Heart left ventricle (tissue), 16 donors: ENCODE data around the gene EPHA8. TPM values are rescaled to one million over a fixed set of nuclear protein-coding genes. Genes with fewer than 3 reads are reported as not detected.

ENCODE experiments used
- ATAC-seq, 4 donors: fragments of 200-7000 bp; cut with Tn5 transposase; one replicate each; pipeline ENCODE4 v1.9.1; 2020 to 2022; ENCODE audit warnings: moderate library complexity in 4 of 4, mild to moderate bottlenecking in 3 of 4, moderate number of reproducible peaks in 1 of 4
- DNase-seq, 5 donors: peaks; one replicate each; pipeline ENCODE4 v3.0.0-alpha.2; 2020
- H3K27ac ChIP-seq, 12 donors: fragments of 200-600 bp; sonication (generic) in 4 of 12; one replicate each; pipeline versions ENCODE4 v1.5.0 to v1.8.0; 2016 to 2022; ENCODE audit warnings: mild to moderate bottlenecking in 2 of 12
- H3K27me3 ChIP-seq, 9 donors: fragments of 200-600 bp; sonication (generic) in 2 of 9; one replicate each; pipeline versions ENCODE4 v1.5.1 to v1.8.0; 2016 to 2022; ENCODE audit warnings: mild to moderate bottlenecking in 3 of 9
- H3K36me3 ChIP-seq, 9 donors: fragments of 200-600 bp; sonication (generic) in 2 of 9; one replicate each; pipeline versions ENCODE4 v1.5.0 to v1.8.0; 2018 to 2022; ENCODE audit warnings: mild to moderate bottlenecking in 2 of 9
- H3K4me1 ChIP-seq, 12 donors: fragments of 200-600 bp; sonication (generic) in 4 of 12; one replicate each; pipeline versions ENCODE4 v1.5.0 to v1.8.0; 2016 to 2022; ENCODE audit warnings: mild to moderate bottlenecking in 3 of 12
- H3K4me3 ChIP-seq, 12 donors: fragments of 200-600 bp; sonication (generic) in 4 of 12; one replicate each; pipeline versions ENCODE4 v1.5.0 to v1.8.0; 2017 to 2022; ENCODE audit warnings: mild to moderate bottlenecking in 9 of 12, moderate library complexity in 4 of 12
- H3K9me3 ChIP-seq, 12 donors: fragments of 200-600 bp; sonication (generic) in 4 of 12; one replicate each; pipeline versions ENCODE4 v1.5.0 to v1.8.0; 2016 to 2022; ENCODE audit warnings: mild to moderate bottlenecking in 1 of 12
- CTCF ChIP-seq, 12 donors: fragments of 200-600 bp; sonication (generic) in 4 of 12; IDR thresholded peaks; one replicate each; pipeline versions ENCODE4 v1.5.0 to v1.8.0; 2018 to 2022; ENCODE audit warnings: antibody characterized with exemption in 12 of 12, mild to moderate bottlenecking in 5 of 12
- POLR2A ChIP-seq, 2 donors: fragments of 450-650 bp; IDR thresholded peaks; one replicate each; pipeline ENCODE4 v1.6.1; 2017; ENCODE audit warnings: antibody characterized with exemption in 2 of 2, mild to moderate bottlenecking in 2 of 2, moderate library complexity in 2 of 2
- WGBS, 4 donors: extraction: QIAGEN DNeasy Blood & Tissue Kit in 2 of 4; methylation state at CpG; one replicate each; pipeline versions ENCODE4 v1.1.5 to v1.1.7; 2013 to 2018; 5-methylcytosine and 5-hydroxymethylcytosine counted together
- intact Hi-C, 10 donors: fragments of 100-400 bp; cut with DNase I; formaldehyde crosslinking; loops; one replicate each; pipeline versions ENCODE4 v1.11.1 to v1.14.2; 2022
- polyA plus RNA-seq, 2 donors: library from polyadenylated mRNA; stranded (reverse); fragments of 200-250 nt; gene quantifications; one replicate each; pipeline ENCODE4 v1.2.3, GENCODE V29; 2013
- total RNA-seq, 9 donors: library from RNA; depleted of rRNA in 2 of 9; stranded (reverse); fragments of >200 nt in 2 of 9; fragmentation: NEBNext Ultra II Directional in 3 of 9; extraction: Animal tissue kit (Norgen Biotek cat#: 25700) in 3 of 9; gene quantifications; one replicate each; pipeline versions ENCODE4 v1.1.0 to v1.2.4, GENCODE V29; 2016 to 2023
- donor health status: ischemic (EF 13 %, LVEDD 7.1; RV severe dilation, severe dysfunction).
- donor health status: healthy with polysubstance abuse.
- donor health status: DM: no; HTN: yes; CAD: no.
- donor health status: DM: no; HTN: no; CAD: no.
- donor health status: ischemic (EF 25% LVEDD 6.9; RV normal size, moderate dysfunction).
- donor health status: ischemic (EF 25% LVEDD 5.7; RV mildly dilated, moderate dysfunction).
- donor health status: healthy.
- donor health status: DM: yes; HTN: yes; CAD: no.
- donor health status: ischemic (EF 35%, LVEDD 5.7; RV mildly dilated, moderate dysfunction).
- donor health status: nonischemic (EF 11% LVEDD 7.7; RV severe dilation, severe dysfunction).
- donor health status: DM: yes; HTN: yes; CAD: no.
- donor health status: PGD.
- donor health status: ischemic (EF 29% LVEDD 5.4; RV normal size, mild dysfunction).
- donor health status: nonischemic (EF 23%, LVEDD 6.1; RV moderate dilation, normal function).

EPHA8 gene
- total and polyA plus RNA-seq, 11 donors = 0.08 to 0.12 TPM; not detected in 9

GRCh38 chr1:22598736-22599135 is 35.4 kb downstream of the EPHA8 start:
- intact Hi-C loops = no loop called here
- Histone ChIP-seq H3K4me3 (no peak overlapping the region), H3K9me3 (no peaks in the 10 kb centered on the region), H3K27ac (no peak overlapping the region), H3K36me3 (no peaks in the 10 kb centered on the region), H3K27me3 (peaks cover 0 to 69% (median 15%) of the 10 kb centered on the region in 9 donors), H3K4me1 (no peaks in the 10 kb centered on the region)
- no peak for ATAC-seq
- WGBS, 4 donors = 74 to 84% (median 76%) methylated on average over 22 to 24 of the region's 24 CpGs
- no peak for DNase-seq
- TF ChIP-seq POLR2A (IDR thresholded peaks at IDR 0.05) (no peak), CTCF (IDR thresholded peaks at IDR 0.05) (no peak)

GRCh38 chr1:22600071-22600816 is 37.0 kb downstream of the EPHA8 start:
- 56 to 64% (median 61%) methylated on average over 21 to 22 of the region's 22 CpGs for WGBS, 4 donors
- H3K27ac ChIP-seq = no peak overlapping the region
- no peaks in the 10 kb centered on the region for H3K36me3 ChIP-seq
- no peak overlapping the region for H3K4me3 ChIP-seq
- H3K4me1 ChIP-seq = no peaks in the 10 kb centered on the region
- TF ChIP-seq CTCF (IDR thresholded peaks at IDR 0.05) = no peak
- no peak for TF ChIP-seq POLR2A (IDR thresholded peaks at IDR 0.05)
- H3K9me3 ChIP-seq = no peaks in the 10 kb centered on the region
- ATAC-seq = peak in 1 of 4 donors; percentile 16
- intact Hi-C loops = no loop called here
- H3K27me3 ChIP-seq = peaks cover 0 to 71% (median 15%) of the 10 kb centered on the region in 9 donors
- no peak for DNase-seq

GRCh38 chr1:22600817-22601605 is 37.7 kb downstream of the EPHA8 start:
- no peak overlapping the region for H3K4me3 ChIP-seq
- no peaks in the 10 kb centered on the region for H3K36me3 ChIP-seq
- H3K27ac ChIP-seq = no peak overlapping the region
- no peaks in the 10 kb centered on the region for H3K9me3 ChIP-seq
- no peaks in the 10 kb centered on the region for H3K4me1 ChIP-seq
- ATAC-seq (peak in 1 of 4 donors; percentile 8), DNase-seq (no peak)
- intact Hi-C loops = no loop called here
- H3K27me3 ChIP-seq = peaks cover 0 to 68% (median 15%) of the 10 kb centered on the region in 9 donors
- WGBS, 4 donors = 85 to 91% (median 86%) methylated on average over 20 to 39 of the region's 39 CpGs
- TF ChIP-seq POLR2A (IDR thresholded peaks at IDR 0.05) (no peak), CTCF (IDR thresholded peaks at IDR 0.05) (no peak)

- Histone ChIP-seq H3K4me3 (no peak overlapping the region), H3K9me3 (no peaks in the 10 kb centered on the region), H3K27me3 (peaks cover 0 to 68% (median 15%) of the 10 kb centered on the region in 9 donors), H3K27ac (no peak overlapping the region), H3K36me3 (no peaks in the 10 kb centered on the region), H3K4me1 (no peaks in the 10 kb centered on the region)
- ATAC-seq (peak in 1 of 4 donors; percentile 29), DNase-seq (no peak)
- intact Hi-C loops = no loop called here
- TF ChIP-seq POLR2A (IDR thresholded peaks at IDR 0.05) (no peak), CTCF (IDR thresholded peaks at IDR 0.05) (no peak)
- 88 to 95% (median 92%) methylated on average over 6 to 12 of the region's 12 CpGs for WGBS, 4 donors
These were observed 38.3 kb downstream of the EPHA8 start for GRCh38 chr1:22601610-22602009.
